Astrocyte (in vitro differentiated cells and primary cell): Measurements from ENCODE around the gene SLC4A5. TPM values are rescaled to one million over a fixed set of nuclear protein-coding genes. Genes with fewer than 3 reads are reported as not detected.

Experiments
- DNase-seq: peaks from one replicate; pipeline ENCODE4 v3.0.0-alpha.2; 2010; ENCODE audit warnings: low read depth
- FAIRE-seq: peaks from 2 replicates; lab custom pipeline; 2011; peaks lifted over from hg19 to GRCh38; lab: Jason Lieb, UNC
- H2AFZ ChIP-seq: 2 replicates; pipeline ENCODE4 v1.6.0; 2012; ENCODE audit warnings: low read depth, low read length, inconsistent platforms
- H3K27ac ChIP-seq: 2 replicates; pipeline ENCODE4 v1.5.1; 2011; ENCODE audit warnings: low read depth, low read length, inconsistent platforms
- H3K27me3 ChIP-seq: 2 replicates; pipeline ENCODE4 v1.6.0; 2011; ENCODE audit warnings: low read length, inconsistent platforms; ENCODE audit not compliant: insufficient read depth
- H3K36me3 ChIP-seq: 2 replicates; pipeline ENCODE4 v1.5.1; 2011; ENCODE audit warnings: low read length, inconsistent platforms; ENCODE audit not compliant: insufficient read depth
- H3K4me1 ChIP-seq: 2 replicates; pipeline ENCODE4 v1.5.1; 2011; ENCODE audit warnings: low read length, inconsistent platforms; ENCODE audit not compliant: insufficient read depth
- H3K4me2 ChIP-seq: 2 replicates; pipeline ENCODE4 v1.6.0; 2012; ENCODE audit warnings: low read length, inconsistent platforms
- H3K4me3 ChIP-seq: 2 replicates; pipeline ENCODE4 v1.5.1; 2011; ENCODE audit warnings: low read depth, mild to moderate bottlenecking, low read length, inconsistent platforms; ENCODE audit not compliant: insufficient read depth
- H3K79me2 ChIP-seq: 2 replicates; pipeline ENCODE4 v1.6.0; 2012; ENCODE audit warnings: mild to moderate bottlenecking, low read length, inconsistent platforms; ENCODE audit not compliant: insufficient read depth
- H3K9ac ChIP-seq: 2 replicates; pipeline ENCODE4 v1.6.0; 2012; ENCODE audit warnings: mild to moderate bottlenecking, low read length, inconsistent platforms
- H3K9me3 ChIP-seq: 2 replicates; pipeline ENCODE4 v1.5.1; 2012; ENCODE audit warnings: low read depth, mild to moderate bottlenecking, low read length, inconsistent platforms; ENCODE audit not compliant: insufficient read depth
- H4K20me1 ChIP-seq: 2 replicates; pipeline ENCODE4 v1.6.0; 2012; ENCODE audit warnings: low read length, inconsistent platforms; ENCODE audit not compliant: insufficient read depth
- H3K27ac Mint-ChIP-seq: one replicate; pipeline ENCODE4 v1.8.0; 2021; ENCODE audit warnings: mild to moderate bottlenecking, mixed read lengths; ENCODE audit not compliant: unreplicated experiment
- H3K27me3 Mint-ChIP-seq: one replicate; pipeline ENCODE4 v1.8.0; 2021; ENCODE audit warnings: low read depth, mixed read lengths; ENCODE audit not compliant: unreplicated experiment
- H3K36me3 Mint-ChIP-seq: one replicate; pipeline ENCODE4 v1.8.0; 2021; ENCODE audit warnings: low read depth, mixed read lengths; ENCODE audit not compliant: unreplicated experiment
- H3K4me1 Mint-ChIP-seq: one replicate; pipeline ENCODE4 v1.8.0; 2021; ENCODE audit warnings: low read depth, mixed read lengths; ENCODE audit not compliant: unreplicated experiment
- H3K4me3 Mint-ChIP-seq: one replicate; pipeline ENCODE4 v1.8.0; 2021; ENCODE audit warnings: mild to moderate bottlenecking, moderate library complexity, mixed read lengths; ENCODE audit not compliant: unreplicated experiment
- H3K9me3 Mint-ChIP-seq: one replicate; pipeline ENCODE4 v1.8.0; 2021; ENCODE audit warnings: mild to moderate bottlenecking, mixed read lengths; ENCODE audit not compliant: unreplicated experiment
- EZH2 ChIP-seq: IDR thresholded peaks from 2 replicates; pipeline ENCODE4 v1.6.1; 2012; ENCODE audit warnings: mild to moderate bottlenecking, low read length, inconsistent platforms; ENCODE audit not compliant: insufficient read depth
- total RNA-seq: library from RNA; stranded (reverse); gene quantifications from 2 replicates; pipeline ENCODE4 v1.2.1, GENCODE V29; 2021
- TF ChIP-seq, protein P1 (sequence below): IDR thresholded peaks from 2 replicates; pipeline ENCODE4 v1.5.1; 2011; ENCODE audit warnings: low read depth, mild to moderate bottlenecking, inconsistent platforms, low read length, moderate library complexity; ENCODE audit not compliant: insufficient read depth

Gene SLC4A5
- total RNA-seq, 1 donor from 2014 or later, result 0.41 TPM

DNA sequence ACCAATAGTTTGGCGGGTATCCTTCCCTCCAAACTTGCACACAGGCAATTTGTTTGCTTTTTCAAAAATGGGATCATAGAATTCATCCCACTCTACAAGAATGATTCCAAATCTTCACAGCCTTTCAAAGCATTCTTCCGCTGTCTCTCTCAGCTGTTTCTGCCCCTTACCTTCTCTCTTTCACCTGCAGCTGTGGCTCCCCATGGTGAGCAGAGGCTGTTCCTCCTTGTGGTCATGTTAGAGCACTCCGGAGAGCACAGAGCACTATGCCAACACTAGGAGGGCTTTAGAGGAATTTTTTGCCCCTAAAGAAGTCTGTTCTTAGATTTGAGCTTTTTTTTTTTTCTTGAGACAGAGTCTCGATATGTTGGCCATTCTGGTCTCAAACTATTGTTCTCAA lies 114.4 kb downstream of the SLC4A5 start:
- H3K27me3 Mint-ChIP-seq, result peaks cover 10% of the 10 kb centered on the region
- H3K4me3 Mint-ChIP-seq, result no peak overlapping the region
- Histone ChIP-seq H3K27me3 (no peaks in the 10 kb centered on the region), H4K20me1 (peaks cover 2% of the 10 kb centered on the region), H3K4me2 (no peak overlapping the region), H3K36me3 (no peaks in the 10 kb centered on the region), H2AFZ (no peak overlapping the region), H3K9me3 (no peaks in the 10 kb centered on the region), H3K9ac (no peak overlapping the region), H3K4me3 (no peak overlapping the region), H3K79me2 (no peaks in the 10 kb centered on the region), H3K27ac (no peak overlapping the region), H3K4me1 (no peaks in the 10 kb centered on the region)
- DNase-seq (no peak), FAIRE-seq (no peak)
- H3K4me1 Mint-ChIP-seq, result peaks cover 9% of the 10 kb centered on the region
- TF ChIP-seq, protein P1, sequence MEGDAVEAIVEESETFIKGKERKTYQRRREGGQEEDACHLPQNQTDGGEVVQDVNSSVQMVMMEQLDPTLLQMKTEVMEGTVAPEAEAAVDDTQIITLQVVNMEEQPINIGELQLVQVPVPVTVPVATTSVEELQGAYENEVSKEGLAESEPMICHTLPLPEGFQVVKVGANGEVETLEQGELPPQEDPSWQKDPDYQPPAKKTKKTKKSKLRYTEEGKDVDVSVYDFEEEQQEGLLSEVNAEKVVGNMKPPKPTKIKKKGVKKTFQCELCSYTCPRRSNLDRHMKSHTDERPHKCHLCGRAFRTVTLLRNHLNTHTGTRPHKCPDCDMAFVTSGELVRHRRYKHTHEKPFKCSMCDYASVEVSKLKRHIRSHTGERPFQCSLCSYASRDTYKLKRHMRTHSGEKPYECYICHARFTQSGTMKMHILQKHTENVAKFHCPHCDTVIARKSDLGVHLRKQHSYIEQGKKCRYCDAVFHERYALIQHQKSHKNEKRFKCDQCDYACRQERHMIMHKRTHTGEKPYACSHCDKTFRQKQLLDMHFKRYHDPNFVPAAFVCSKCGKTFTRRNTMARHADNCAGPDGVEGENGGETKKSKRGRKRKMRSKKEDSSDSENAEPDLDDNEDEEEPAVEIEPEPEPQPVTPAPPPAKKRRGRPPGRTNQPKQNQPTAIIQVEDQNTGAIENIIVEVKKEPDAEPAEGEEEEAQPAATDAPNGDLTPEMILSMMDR, result no peak
- TF ChIP-seq EZH2, result no peak
- no peaks in the 10 kb centered on the region for H3K9me3 Mint-ChIP-seq
- H3K36me3 Mint-ChIP-seq, result peaks cover 8% of the 10 kb centered on the region
- H3K27ac Mint-ChIP-seq, result no peak overlapping the region

DNA sequence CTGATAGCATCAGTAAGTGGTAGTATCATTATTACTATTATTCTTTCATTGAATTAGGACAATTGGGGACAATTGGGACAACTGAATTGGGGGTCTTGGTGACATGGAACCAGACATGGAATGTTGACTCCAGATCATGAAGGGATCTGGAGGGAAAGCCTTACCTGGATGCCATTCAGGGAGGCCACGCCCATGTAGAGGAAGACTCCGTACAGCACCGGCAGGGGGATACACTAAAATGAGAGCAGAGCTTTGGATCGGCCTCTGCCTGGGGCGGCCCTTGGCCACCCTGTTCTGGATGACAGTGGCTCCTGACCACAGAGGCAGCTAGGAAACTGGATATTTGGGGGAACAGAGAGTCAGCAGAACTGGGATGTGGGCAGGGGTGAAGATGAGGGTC lies 115.6 kb downstream of the SLC4A5 start:
- Mint-ChIP-seq H3K4me1 (peaks cover 11% of the 10 kb centered on the region), H3K27ac (no peak overlapping the region)
- no peak for DNase-seq

DNA sequence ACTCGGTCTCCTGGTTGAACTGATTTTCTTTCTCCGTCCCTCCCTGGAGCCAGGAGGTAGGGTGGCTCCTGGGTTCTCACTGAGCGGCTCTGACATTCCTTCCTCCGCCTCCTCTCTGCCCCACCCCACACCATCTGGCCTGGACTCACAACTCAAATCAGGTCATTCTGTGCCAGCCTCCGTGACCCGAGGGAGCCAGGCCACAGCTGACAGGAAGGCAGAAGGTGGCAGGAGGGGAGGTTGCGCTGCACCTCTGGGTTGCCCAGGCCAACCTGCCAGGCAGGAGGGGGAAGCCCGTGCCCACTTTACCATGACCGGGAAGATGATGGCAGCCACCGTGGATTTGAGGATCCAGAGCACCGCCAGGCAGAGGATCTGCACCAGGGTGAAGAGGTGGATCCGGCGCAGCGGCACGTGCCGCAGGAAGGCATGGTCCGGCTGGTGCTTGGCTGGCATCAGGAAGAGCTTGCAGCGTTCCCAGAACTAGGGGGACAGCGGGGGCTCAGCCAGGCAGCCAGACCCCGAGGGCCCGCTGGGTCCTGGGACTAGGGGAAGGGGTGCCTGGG lies 116.5 kb downstream of the SLC4A5 start:
- H3K27me3 Mint-ChIP-seq, result peaks cover 8% of the 10 kb centered on the region
- H3K79me2 ChIP-seq, result no peaks in the 10 kb centered on the region
- DNase-seq (no peak), FAIRE-seq (no peak)
- H4K20me1 ChIP-seq, result peaks cover 4% of the 10 kb centered on the region
- H3K9ac ChIP-seq, result no peak overlapping the region
- peaks cover 18% of the 10 kb centered on the region for H3K36me3 Mint-ChIP-seq
- H3K4me1 ChIP-seq, result no peaks in the 10 kb centered on the region
- H3K27ac ChIP-seq, result no peak overlapping the region
- H3K27me3 ChIP-seq, result no peaks in the 10 kb centered on the region
- no peak overlapping the region for H3K4me3 ChIP-seq
- TF ChIP-seq EZH2, result no peak
- TF ChIP-seq, protein P1, result no peak
- no peak overlapping the region for H3K4me3 Mint-ChIP-seq
- peaks cover 12% of the 10 kb centered on the region for H3K4me1 Mint-ChIP-seq
- no peak overlapping the region for H2AFZ ChIP-seq
- H3K4me2 ChIP-seq, result no peak overlapping the region
- H3K36me3 ChIP-seq, result no peaks in the 10 kb centered on the region
- H3K9me3 Mint-ChIP-seq, result no peaks in the 10 kb centered on the region
- no peaks in the 10 kb centered on the region for H3K9me3 ChIP-seq
- no peak overlapping the region for H3K27ac Mint-ChIP-seq

More for the DNA sequence above, 115.6 kb downstream of the SLC4A5 start:
- H3K4me2 ChIP-seq, result no peak overlapping the region
- H2AFZ ChIP-seq, result no peak overlapping the region
- no peak for FAIRE-seq
- peaks cover 4% of the 10 kb centered on the region for H4K20me1 ChIP-seq
- Mint-ChIP-seq H3K9me3 (no peaks in the 10 kb centered on the region), H3K36me3 (peaks cover 13% of the 10 kb centered on the region), H3K4me3 (no peak overlapping the region), H3K27me3 (peaks cover 10% of the 10 kb centered on the region)
- no peak overlapping the region for H3K27ac ChIP-seq
- H3K4me1 ChIP-seq, result no peaks in the 10 kb centered on the region
- no peaks in the 10 kb centered on the region for H3K79me2 ChIP-seq
- H3K9ac ChIP-seq, result no peak overlapping the region
- H3K27me3 ChIP-seq, result no peaks in the 10 kb centered on the region
- no peak overlapping the region for H3K4me3 ChIP-seq
- H3K9me3 ChIP-seq, result no peaks in the 10 kb centered on the region
- no peak for TF ChIP-seq EZH2
- TF ChIP-seq, protein P1, result no peak
- H3K36me3 ChIP-seq, result no peaks in the 10 kb centered on the region
